GM18520 (cell line): ENCODE data around the gene NR4A1.

Source experiments
- ATAC-seq: cut with Tn5 transposase; IDR thresholded peaks from one replicate; pipeline ENCODE4 v1.9.1; 2021; ENCODE audit not compliant: unreplicated experiment

The NR4A1 gene

GRCh38 chr12:52018433-52019112 is 32.7 kb upstream of the NR4A1 start:
- ATAC-seq, result no peak

DNA sequence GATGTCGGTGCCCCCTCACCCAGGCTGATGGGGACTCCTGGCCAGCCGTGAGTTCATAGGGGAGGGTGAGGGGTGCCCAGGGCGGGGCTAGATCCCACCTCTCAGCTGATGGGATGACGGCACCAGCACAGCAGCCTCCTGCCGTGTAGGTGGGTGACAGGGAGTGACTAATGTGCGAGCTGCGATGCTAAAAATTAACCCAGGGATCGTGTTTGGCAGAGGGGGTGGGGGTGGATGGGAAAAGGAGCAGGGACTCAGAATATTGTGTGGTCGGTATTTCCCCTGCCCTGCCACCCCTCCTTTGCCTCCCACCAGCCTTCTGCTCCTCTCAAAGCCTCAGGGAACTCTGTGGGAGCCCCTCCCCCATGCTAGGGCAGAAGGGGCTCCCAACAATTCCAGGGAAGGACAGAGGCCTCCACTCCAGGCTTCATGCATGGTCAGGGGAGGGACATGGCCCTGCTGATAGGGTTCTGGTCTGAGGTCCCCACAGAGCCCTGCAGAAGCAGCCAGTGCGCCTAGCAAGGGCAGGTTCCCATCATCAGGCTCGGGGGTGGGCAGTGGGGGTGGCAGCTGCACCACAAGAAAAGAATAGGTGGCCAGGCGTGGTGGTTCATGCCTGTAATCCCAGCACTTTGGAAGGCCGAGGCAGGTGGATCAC is 32.0 kb upstream of the NR4A1 start:
- no peak for ATAC-seq

DNA sequence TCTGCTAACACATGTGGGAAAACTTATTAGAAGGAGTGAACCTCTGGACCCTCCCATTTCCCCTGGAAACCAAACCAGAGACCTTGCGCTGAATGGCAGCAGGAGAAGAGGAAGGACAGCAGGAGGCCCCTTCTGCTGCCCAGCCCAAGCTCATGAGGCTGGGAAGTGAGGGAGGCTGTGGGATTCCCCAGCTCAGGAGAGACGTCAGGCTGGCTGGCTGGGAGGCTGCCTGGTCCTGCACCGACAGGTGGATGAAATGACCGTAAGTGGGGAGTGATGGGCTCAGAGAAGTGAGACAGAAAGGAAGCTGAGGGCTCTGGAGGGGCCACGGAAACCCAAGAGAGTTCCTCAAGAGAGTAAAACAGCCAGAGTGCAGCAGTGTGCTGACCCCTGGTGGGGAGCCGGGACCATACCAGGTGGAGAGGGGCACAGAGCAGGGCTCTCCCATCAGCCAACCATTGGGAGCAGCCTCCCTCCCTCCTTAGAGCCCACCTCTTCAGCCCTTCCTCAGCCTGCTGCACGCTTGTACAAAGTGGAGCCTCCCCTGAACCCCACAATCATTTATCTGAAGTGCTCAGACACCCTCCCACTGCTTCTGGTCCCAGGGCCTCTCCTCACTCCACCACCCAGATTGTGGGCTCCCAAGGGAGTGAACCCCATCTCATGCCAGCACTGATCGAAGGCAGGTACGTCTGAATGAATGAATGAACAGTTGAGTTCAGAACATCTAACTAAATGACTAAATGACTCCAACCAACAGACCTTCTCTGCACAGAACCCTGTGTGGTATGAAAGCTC is 30.5 kb upstream of the NR4A1 start:
- ATAC-seq, result no peak

DNA sequence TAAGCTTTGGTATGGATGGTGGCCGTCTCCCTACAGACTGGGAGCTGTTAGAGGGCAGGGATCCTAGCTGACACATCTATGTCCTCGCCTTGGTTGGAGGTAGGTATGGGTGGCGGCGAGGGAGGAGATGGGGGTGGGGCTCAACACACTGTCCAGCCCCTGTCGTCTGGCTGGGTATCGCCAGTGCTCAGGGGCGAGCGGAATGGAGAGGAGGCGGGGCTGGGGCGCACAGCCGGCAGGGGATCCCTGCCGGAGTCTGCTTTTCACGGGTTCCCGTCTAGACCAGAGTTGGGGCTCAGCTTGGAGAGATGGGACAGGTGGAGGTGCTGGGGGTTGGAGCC is 28.4 kb upstream of the NR4A1 start:
- no peak for ATAC-seq

DNA sequence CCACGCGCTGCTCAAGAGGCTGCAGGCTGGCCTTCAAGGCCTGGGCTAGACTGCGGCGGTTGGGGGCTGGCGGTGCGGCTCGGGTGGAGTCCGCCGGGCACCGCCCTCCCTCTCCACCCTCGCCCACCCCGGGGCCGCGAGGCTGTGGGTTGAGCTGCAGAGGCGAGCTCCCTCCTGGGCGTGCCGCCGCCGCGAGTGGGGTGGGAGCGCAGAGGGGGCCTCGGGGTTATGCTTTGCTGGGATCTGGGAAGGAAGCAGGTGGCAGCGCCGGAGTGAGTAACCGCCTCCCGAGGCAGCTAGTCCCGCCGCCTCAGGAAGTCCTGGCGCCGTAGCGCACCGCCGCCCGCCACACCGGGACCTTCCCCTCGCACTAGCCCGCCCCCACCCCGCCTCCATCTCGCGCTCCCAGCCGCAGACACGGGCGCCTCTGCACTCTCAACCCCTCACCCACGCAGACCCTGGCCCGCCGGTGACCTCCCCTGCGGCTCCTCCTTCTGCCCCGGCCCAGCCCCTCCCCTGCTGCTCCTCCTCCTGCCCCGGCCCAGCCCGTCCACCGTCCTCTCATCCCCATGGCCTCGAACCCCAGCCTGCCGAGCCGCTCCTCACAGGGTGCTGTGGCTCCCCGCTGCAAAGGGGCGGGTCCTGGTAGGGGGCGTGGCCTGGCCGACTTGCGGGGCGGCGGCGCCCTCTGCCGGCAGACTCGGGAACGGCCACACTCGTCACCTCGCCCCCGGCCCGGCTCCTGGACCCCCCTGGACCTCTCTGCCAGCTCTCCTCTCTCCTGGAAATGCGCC is 27.9 kb upstream of the NR4A1 start:
- peak; percentile 34 for ATAC-seq

DNA sequence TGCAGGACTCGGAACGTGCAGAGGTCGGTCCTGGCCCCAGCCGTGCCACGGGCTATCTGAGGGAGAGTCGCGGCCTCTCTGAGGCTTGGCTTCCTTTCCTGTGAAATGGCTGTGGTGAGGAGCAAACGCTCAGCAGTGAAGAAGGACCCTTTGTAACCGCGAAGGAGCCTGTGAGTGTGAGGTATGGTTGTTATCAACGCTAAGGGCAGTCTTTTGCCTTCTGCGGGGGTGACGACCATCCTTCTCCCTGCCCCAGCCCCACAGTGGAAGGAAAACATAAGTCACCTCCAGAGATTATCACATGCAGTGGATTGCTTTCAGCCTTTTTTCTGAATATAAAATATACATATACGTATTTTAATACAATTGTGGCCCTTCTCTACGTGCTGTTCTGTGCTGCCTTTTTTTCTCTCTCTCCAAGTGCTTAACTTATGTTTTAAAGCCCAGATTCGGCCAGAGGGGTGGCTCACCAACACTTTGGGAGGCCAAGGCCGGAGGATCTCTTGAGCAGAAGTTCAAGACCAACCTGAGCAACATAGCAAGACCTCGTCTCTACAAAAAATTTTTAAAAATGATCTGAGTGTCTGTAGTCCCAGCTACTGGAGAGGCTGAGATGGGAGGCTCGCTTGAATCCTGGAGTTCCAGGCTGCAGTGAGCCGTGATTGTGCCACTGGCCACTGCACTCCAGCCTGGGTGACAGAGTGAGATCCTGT is 27.1 kb upstream of the NR4A1 start:
- ATAC-seq, result no peak

GRCh38 chr12:52024845-52025230 is 26.4 kb upstream of the NR4A1 start:
- ATAC-seq, result no peak

DNA sequence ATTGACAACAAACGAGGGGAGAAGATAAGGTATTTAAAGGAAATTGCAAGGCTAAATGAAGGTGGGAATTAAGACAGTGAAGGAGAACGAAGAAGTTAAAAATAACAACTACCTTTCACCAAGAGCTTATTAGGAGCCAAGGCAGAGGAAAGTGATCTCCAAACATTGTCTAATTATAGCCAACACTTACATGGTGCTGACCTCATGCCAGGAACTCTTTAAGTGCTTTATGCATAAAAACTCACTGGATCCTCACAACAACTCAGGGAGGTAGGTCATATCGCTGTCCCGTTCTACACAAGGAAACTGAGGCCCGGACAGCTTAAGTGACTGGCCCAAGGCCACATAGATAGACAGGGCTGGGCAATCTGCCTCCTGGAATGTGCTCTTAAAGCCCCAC is 25.0 kb upstream of the NR4A1 start:
- ATAC-seq, result no peak

- no peak for ATAC-seq
Observed at GRCh38 chr12:52027085-52027843, 24.0 kb upstream of the NR4A1 start.

- ATAC-seq, result no peak
Observed at GRCh38 chr12:52029685-52030084, 21.6 kb upstream of the NR4A1 start.

DNA sequence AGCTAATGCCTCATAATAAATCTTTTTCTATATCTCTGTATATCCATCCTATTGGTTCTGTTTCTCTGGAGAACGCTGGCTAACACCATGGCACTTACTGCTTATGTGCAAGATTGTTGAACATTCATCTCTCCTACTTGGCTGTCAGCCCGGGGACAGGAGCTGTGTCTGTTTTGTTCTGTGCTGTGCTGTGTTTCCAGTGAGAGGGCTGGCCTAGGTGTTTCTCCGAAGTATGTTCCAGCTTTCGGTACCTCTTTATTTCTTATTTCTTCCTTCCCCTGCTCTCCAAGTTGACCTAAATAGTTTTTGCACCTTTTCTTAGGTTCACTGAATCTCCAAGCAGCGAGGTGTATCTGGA is 18.8 kb upstream of the NR4A1 start:
- no peak for ATAC-seq

GRCh38 chr12:52032804-52033445 is 18.3 kb upstream of the NR4A1 start:
- ATAC-seq, result peak; percentile 89

- no peak for ATAC-seq
Observed at GRCh38 chr12:52033446-52034140, 17.6 kb upstream of the NR4A1 start.

DNA sequence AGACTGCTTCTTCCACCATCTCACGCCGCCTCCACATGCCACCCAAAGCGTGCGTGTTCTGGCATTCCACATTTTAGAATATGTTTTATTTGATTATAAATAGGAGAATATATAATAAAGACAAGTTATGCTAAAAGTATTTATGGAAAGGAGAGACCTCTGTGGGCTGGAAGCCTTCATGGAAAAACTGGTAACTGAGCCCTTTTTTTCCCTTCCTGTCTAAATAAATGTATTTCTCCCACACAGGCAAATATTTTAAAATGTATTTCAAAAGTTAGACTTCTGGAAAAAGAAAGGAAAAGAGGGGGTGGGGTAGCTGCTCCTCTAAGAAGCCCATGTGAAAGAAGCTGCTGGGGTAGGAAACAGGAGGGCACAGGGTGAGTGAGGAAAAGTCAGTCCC is 16.1 kb upstream of the NR4A1 start:
- no peak for ATAC-seq

DNA sequence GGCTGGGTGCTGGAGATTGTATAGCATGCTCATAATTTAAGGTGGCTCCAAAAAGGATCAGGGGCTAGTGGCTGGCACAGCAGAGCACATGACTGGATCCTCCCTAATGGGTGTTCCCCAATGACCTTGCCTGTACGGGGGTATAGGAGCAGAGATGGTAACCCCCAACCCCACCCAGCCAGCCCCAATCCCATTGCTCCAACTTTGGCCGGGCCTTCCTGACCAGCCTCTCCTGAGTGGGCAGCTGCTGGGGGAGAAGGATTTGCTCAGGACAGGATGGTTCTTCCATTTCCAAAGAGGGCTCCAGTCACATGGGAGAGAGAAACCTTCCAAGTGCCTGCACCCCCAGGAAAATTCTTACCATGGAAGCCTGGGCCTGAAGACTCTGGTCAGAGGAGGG is 15.3 kb upstream of the NR4A1 start:
- ATAC-seq, result no peak

DNA sequence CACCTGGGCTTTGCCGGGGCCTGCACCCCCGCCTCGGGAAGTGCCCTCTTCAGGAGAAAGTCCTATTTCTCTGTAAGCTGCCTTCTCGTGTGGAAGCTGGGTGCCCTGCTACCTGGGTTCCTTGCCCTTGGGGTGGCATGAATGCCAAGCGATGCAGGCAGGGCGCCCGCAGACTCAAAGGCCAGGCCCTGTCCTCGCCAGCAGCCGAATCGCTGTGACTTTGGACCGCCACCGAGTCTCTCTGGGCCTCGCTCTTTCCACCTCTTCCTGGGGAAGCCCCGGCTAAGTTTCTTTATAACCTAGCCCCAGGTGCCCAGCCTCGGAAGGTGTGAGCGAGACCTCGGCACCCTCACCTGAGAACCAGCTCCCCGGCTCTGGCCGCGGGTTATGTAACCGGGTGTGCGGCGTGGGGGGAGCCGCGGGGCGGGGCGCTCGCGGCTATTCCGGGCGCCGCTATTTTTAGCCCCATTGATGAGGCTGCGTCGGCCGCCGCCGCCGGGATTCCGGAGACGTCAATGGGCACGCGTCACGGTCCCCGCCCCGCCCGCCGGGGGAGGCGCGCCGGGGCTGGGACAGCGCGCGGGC is 14.6 kb upstream of the NR4A1 start:
- peak; percentile 37 for ATAC-seq

- ATAC-seq, result no peak
Observed at GRCh38 chr12:52037248-52037861, 13.9 kb upstream of the NR4A1 start.

DNA sequence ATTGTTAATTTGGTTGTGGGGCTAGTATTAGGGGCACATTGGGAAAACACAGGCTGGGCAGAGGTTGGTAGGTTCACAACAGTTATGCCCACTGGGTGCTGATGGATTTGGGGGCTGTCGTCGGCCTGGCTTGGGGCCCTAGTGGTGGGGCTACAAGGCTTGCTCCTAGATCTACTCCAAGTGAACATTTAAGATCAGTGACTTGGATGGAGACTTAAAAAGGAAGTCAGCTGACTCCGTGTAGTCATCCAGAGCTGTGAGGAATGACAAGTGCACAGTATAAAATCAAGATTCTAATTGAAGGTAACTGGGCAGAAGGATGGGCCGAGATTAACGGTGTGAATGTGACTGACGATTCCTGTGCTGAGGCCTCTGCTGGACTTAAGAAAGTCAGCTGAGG is 12.8 kb upstream of the NR4A1 start:
- ATAC-seq, result no peak
